Neural progenitor cell (in vitro differentiated cells): ENCODE results near the gene ECE2.

Experiments used
- CTCF ChIP-seq: fragments of 200-600 bp; sonication (generic); IDR thresholded peaks from 2 replicates; pipeline ENCODE4 v1.5.1; 2017; ENCODE audit warnings: antibody characterized with exemption, mild to moderate bottlenecking
- EZH2phosphoT487 ChIP-seq: fragments of 200-600 bp; sonication (generic); IDR thresholded peaks from 2 replicates; pipeline ENCODE4 v1.6.1; 2017; ENCODE audit warnings: antibody characterized with exemption

- TF ChIP-seq CTCF (peak; percentile 70), EZH2phosphoT487 (no peak)
Observed at GRCh38 chr3:184284696-184285095, 8.9 kb downstream of the ECE2 start.
